Upper lobe of left lung (tissue), 6 donors: ENCODE data around the gene CCDC167. TPM values are rescaled to one million over a fixed set of nuclear protein-coding genes. Genes with fewer than 3 reads are reported as not detected.

Experiments
- ATAC-seq, 2 donors: fragments of 200-7000 bp; cut with Tn5 transposase; one replicate each; pipeline ENCODE4 v1.9.1; 2022; ENCODE audit warnings: mild to moderate bottlenecking in 2 of 2, moderate library complexity in 2 of 2; ENCODE audit not compliant: low FRiP score in 2 of 2
- DNase-seq, 2 donors: peaks; one replicate each; pipeline ENCODE4 v3.0.0-alpha.2; 2019 to 2020
- H3K27ac ChIP-seq, 4 donors: fragments of 200-600 bp; sonication (generic); one replicate each; pipeline ENCODE4 v1.5.1; 2016 to 2019
- H3K27me3 ChIP-seq, 4 donors: fragments of 200-600 bp; sonication (generic); one replicate each; pipeline ENCODE4 v1.5.1; 2017 to 2019
- H3K36me3 ChIP-seq, 4 donors: fragments of 200-600 bp; sonication (generic); one replicate each; pipeline ENCODE4 v1.5.1; 2016 to 2019
- H3K4me1 ChIP-seq, 4 donors: fragments of 200-600 bp; sonication (generic); one replicate each; pipeline ENCODE4 v1.5.1; 2018 to 2019
- H3K4me3 ChIP-seq, 4 donors: fragments of 200-600 bp; sonication (generic); one replicate each; pipeline ENCODE4 v1.5.1; 2017 to 2019; ENCODE audit warnings: mild to moderate bottlenecking in 2 of 4, moderate library complexity in 1 of 4
- H3K9me3 ChIP-seq, 4 donors: fragments of 200-600 bp; sonication (generic); one replicate each; pipeline ENCODE4 v1.5.1; 2018 to 2019
- EP300 ChIP-seq, 4 donors: sonication (generic); formaldehyde crosslinking; IDR thresholded peaks; one replicate each; pipeline ENCODE4 v1.5.1; 2017; ENCODE audit warnings: antibody characterized with exemption in 4 of 4, control low read depth in 2 of 4
- POLR2A ChIP-seq, 4 donors: fragments of 450-650 bp; IDR thresholded peaks; one replicate each; pipeline ENCODE4 v1.5.1; 2016 to 2017; ENCODE audit warnings: antibody characterized with exemption in 4 of 4, mild to moderate bottlenecking in 2 of 4
- POLR2AphosphoS5 ChIP-seq, 2 donors: sonication (generic); formaldehyde crosslinking; IDR thresholded peaks; one replicate each; pipeline ENCODE4 v1.5.1; 2017; ENCODE audit warnings: antibody characterized with exemption in 2 of 2
- WGBS, 2 donors: methylation state at CpG; one replicate each; pipeline ENCODE4 v1.1.5; 2017 to 2018; 5-methylcytosine and 5-hydroxymethylcytosine counted together
- total RNA-seq, 6 donors: library from RNA; depleted of rRNA in 4 of 6; stranded (reverse); fragments of >200 nt in 4 of 6; gene quantifications; one replicate each; pipeline versions ENCODE4 v1.1.0 to v1.2.1, GENCODE V29; 2016 to 2021
- TF ChIP-seq, protein P1 (sequence below), 6 experiments: fragments of 450-650 bp in 4 of 6; fragments of 200-600 bp in 2 of 6; sonication (generic) in 2 of 6; IDR thresholded peaks; one replicate each; pipeline ENCODE4 v1.5.1; 2016 to 2019; ENCODE audit warnings: antibody characterized with exemption in 6 of 6
- donor health status: DM: no; HTN: no; CAD: no; lungs with moderate emphysema.
- donor health status: DM: no; HTN: yes; CAD: no; lungs with severe emphysema.

Gene CCDC167
- total RNA-seq, 6 donors from 2014 or later, result 9.7 to 45.0 (median 16.7) TPM; not detected in 1

DNA sequence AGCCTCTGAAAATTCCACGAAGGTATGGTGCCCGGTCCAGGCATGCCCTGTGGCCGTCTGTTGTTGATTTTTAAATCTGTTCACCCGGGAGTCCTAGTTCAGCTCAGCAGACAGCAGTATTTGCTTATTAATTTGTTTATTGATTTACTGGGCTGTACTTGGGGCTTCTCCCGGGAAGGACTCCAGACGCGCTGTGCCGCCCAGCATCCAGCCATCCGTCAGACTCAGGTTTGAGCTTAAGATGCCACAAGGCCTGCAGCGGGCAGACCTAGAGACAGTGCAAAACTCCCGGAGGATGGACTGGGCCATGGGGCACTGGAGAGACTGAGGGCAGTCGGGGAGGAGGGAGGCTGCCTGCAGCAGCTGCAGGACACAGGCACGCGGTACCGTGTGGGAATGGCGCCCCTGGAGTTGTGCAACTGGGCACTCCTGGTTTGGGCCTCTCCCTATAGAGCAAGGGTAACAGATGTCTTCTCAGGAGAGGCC is 17.3 kb upstream of the CCDC167 start:
- DNase-seq, result peak in 1 of 2 donors; percentile 66
- Histone ChIP-seq H3K4me1 (peaks cover 0 to 10% (median 8%) of the 10 kb centered on the region in 4 donors), H3K27me3 (peaks cover 0 to 6% (median 0%) of the 10 kb centered on the region in 4 donors), H3K9me3 (no peaks in the 10 kb centered on the region), H3K36me3 (no peaks in the 10 kb centered on the region), H3K27ac (peak overlapping the region in 2 of 4 donors; percentile 50 to 56), H3K4me3 (no peak overlapping the region)
- WGBS, 2 donors, result 70 to 81% methylated on average over 14 to 16 of the region's 16 CpGs
- TF ChIP-seq, protein P1, sequence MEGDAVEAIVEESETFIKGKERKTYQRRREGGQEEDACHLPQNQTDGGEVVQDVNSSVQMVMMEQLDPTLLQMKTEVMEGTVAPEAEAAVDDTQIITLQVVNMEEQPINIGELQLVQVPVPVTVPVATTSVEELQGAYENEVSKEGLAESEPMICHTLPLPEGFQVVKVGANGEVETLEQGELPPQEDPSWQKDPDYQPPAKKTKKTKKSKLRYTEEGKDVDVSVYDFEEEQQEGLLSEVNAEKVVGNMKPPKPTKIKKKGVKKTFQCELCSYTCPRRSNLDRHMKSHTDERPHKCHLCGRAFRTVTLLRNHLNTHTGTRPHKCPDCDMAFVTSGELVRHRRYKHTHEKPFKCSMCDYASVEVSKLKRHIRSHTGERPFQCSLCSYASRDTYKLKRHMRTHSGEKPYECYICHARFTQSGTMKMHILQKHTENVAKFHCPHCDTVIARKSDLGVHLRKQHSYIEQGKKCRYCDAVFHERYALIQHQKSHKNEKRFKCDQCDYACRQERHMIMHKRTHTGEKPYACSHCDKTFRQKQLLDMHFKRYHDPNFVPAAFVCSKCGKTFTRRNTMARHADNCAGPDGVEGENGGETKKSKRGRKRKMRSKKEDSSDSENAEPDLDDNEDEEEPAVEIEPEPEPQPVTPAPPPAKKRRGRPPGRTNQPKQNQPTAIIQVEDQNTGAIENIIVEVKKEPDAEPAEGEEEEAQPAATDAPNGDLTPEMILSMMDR (IDR thresholded peaks at IDR 0.05), result no peak
- TF ChIP-seq EP300 (IDR thresholded peaks at IDR 0.05) (no peak), POLR2A (IDR thresholded peaks at IDR 0.05) (no peak), POLR2AphosphoS5 (IDR thresholded peaks at IDR 0.05) (no peak)
- ATAC-seq, result peak in 1 of 2 donors; percentile 21

DNA sequence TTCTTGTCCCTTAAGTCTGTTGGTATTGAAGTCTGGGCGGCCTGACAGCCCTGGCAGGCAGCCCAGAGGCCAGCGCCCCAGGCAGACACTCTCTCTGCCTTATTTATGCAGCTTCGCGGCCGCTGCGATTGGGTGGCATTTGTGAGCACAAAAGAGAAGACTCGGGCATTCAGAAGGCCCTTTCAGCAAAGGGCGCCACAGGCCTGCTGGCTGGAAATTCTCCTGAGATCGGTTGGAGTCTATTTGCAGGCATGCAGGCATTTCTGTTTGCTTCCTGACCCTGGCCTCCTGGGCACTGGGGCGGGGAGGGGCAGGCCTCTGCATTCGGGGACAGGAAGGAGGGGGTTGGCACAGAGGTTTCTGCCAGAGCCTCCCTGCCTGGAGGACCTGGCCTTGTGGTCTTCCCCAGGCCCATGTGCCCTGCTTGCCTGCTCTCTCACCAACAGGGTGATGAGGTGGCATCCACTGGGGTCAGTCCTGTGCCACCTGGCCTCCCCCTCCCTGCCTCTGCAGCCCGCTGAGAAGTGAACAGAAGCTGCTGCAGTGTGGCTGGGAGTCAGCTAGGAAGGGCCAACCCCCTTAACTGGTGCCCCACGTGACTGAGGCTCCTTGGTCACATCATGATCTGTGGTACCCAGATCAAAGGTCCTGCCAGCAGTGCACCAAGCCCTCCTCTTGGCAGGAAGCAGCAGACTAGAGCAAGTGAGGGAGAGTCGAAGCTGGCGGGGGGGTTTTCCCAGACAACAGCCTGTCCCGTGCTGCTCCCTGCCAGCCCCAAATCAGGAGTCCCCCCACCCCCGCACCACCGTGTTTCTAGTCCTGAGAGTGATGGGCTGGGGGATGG is 16.6 kb upstream of the CCDC167 start:
- H3K4me3 ChIP-seq, result peak overlapping the region in 1 of 4 donors; percentile 2
- DNase-seq (peak; percentile 62 to 83), ATAC-seq (peak in 1 of 2 donors; percentile 17)
- TF ChIP-seq EP300 (IDR thresholded peaks at IDR 0.05) (no peak), POLR2AphosphoS5 (IDR thresholded peaks at IDR 0.05) (peak in 1 of 2 donors; percentile 7)
- H3K36me3 ChIP-seq, result no peaks in the 10 kb centered on the region
- peak overlapping the region in 2 of 4 donors; percentile 50 to 56 for H3K27ac ChIP-seq
- H3K4me1 ChIP-seq, result peaks cover 0 to 10% (median 8%) of the 10 kb centered on the region in 4 donors
- WGBS, 2 donors, result 27 to 44% methylated on average over 5 to 18 of the region's 18 CpGs
- H3K27me3 ChIP-seq, result peaks cover 0 to 6% (median 0%) of the 10 kb centered on the region in 4 donors
- H3K9me3 ChIP-seq, result no peaks in the 10 kb centered on the region

DNA sequence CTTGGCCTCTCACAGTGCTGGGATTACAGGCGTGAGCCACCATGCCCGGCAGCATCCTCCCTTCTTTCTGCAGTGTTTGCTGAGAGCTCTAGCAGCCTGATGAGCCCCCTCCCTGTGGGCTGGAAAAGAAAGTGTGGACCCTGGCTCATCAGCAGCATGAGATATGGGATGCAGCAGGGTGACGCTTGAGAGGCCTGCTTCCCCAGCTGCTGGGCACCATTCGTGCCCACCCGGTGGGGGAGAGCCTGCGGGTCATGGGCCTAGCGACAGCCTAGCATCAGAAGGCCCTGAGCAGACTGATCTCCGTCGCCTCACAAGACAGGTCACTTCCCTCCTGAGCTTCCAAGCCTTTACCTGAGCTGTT is 16.0 kb upstream of the CCDC167 start:
- ATAC-seq, result no peak
- peaks cover 0 to 6% (median 0%) of the 10 kb centered on the region in 4 donors for H3K27me3 ChIP-seq
- no peak for DNase-seq

DNA sequence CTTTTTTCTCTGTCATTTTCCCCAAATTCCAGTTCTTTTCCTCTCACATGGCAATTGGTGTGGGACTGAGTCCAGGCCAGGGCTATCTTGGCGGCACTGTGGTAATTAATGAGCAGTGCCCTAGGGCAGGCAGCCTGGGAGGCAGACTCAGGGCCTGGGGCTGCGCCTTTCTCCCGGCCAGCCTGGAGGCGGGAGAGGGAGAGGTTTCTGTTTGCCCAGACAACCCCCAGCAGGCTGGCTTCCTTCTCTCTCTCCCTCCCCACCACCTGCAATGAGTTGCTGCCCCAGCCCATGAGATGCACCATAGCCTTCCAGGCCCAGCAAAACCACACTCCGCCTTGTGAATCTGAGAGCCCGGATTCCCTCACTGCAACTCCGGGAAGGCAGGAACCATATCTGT is 15.1 kb upstream of the CCDC167 start:
- Histone ChIP-seq H3K27ac (peak overlapping the region in 1 of 4 donors; percentile 33), H3K4me3 (no peak overlapping the region), H3K36me3 (no peaks in the 10 kb centered on the region), H3K27me3 (peaks cover 0 to 6% (median 0%) of the 10 kb centered on the region in 4 donors), H3K9me3 (no peaks in the 10 kb centered on the region), H3K4me1 (peaks cover 0 to 10% (median 8%) of the 10 kb centered on the region in 4 donors)
- ATAC-seq (no peak), DNase-seq (peak in 1 of 2 donors; percentile 63)
- TF ChIP-seq POLR2A (IDR thresholded peaks at IDR 0.05) (no peak), POLR2AphosphoS5 (IDR thresholded peaks at IDR 0.05) (no peak), EP300 (IDR thresholded peaks at IDR 0.05) (no peak)
- TF ChIP-seq, protein P1 (IDR thresholded peaks at IDR 0.05), result no peak
- WGBS, 2 donors, result 67 to 81% methylated on average over 7 of the region's 7 CpGs

More for the DNA sequence above, 16.0 kb upstream of the CCDC167 start:
- no peaks in the 10 kb centered on the region for H3K36me3 ChIP-seq
- H3K4me1 ChIP-seq, result peaks cover 0 to 10% (median 8%) of the 10 kb centered on the region in 4 donors
- TF ChIP-seq POLR2AphosphoS5 (IDR thresholded peaks at IDR 0.05), result no peak
- no peak for TF ChIP-seq POLR2A (IDR thresholded peaks at IDR 0.05)
- TF ChIP-seq, protein P1 (IDR thresholded peaks at IDR 0.05), result no peak
- no peak for TF ChIP-seq EP300 (IDR thresholded peaks at IDR 0.05)
- WGBS, 2 donors, result 63 to 80% methylated on average over 2 to 9 of the region's 9 CpGs
- H3K9me3 ChIP-seq, result no peaks in the 10 kb centered on the region
- H3K4me3 ChIP-seq, result peak overlapping the region in 1 of 4 donors; percentile 2
- H3K27ac ChIP-seq, result peak overlapping the region in 2 of 4 donors; percentile 50 to 56

DNA sequence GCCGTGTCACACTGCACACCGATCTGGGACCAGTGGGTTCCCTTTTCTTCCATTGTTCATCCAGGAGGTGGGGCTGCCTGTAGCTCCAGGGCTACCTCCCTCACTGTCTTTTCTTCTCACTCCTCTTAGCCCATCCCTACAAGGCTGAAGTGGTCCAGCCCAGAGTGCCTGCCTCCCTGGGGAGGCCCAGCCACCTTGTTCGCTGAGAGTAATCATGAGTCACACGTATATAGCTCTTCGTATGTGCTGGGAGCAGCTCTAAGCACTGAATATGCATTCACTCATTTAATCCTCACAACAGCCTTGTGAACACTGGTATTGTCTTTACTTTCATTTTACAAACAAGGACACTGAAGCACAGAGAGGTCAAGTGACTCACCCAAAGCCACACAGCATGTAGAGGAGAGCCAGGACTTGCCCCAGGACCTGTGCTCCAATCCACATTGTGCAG is 14.7 kb upstream of the CCDC167 start:
- ATAC-seq (no peak), DNase-seq (no peak)
- Histone ChIP-seq H3K4me3 (no peak overlapping the region), H3K4me1 (peaks cover 0 to 10% (median 8%) of the 10 kb centered on the region in 4 donors), H3K36me3 (no peaks in the 10 kb centered on the region), H3K27me3 (peaks cover 0 to 6% (median 0%) of the 10 kb centered on the region in 4 donors), H3K27ac (peak overlapping the region in 1 of 4 donors; percentile 33), H3K9me3 (no peaks in the 10 kb centered on the region)
- no peak for TF ChIP-seq POLR2AphosphoS5 (IDR thresholded peaks at IDR 0.05)
- TF ChIP-seq, protein P1 (IDR thresholded peaks at IDR 0.05), result no peak
- WGBS, 2 donors, result 52 to 68% methylated on average over 5 of the region's 5 CpGs
